PC-9 (cell line): ENCODE measurements around the gene PLA2G4C. TPM values are rescaled to one million over a fixed set of nuclear protein-coding genes. Genes with fewer than 3 reads are reported as not detected.

Source experiments
- BruUV-seq: library from RNA; stranded (reverse); fragments of 400-500 nt; replicated peaks from 2 replicates; lab custom pipeline; 2021; lab: Mats Ljungman, UMichigan
- CTCF ChIA-PET: fragments of 300-600 bp; sonication (Branson Sonifier 250); formaldehyde crosslinking; loops from one replicate; lab custom pipeline; 2022; ENCODE audit warnings: antibody characterized with exemption; lab: Charles Lee
- POLR2A ChIA-PET: fragments of 300-600 bp; sonication (Branson Sonifier 250); formaldehyde crosslinking; loops from one replicate; lab custom pipeline; 2022; ENCODE audit warnings: antibody characterized with exemption; ENCODE audit not compliant: unreplicated experiment; lab: Charles Lee
- DNase-seq, 2 experiments: peaks; one replicate each; pipeline versions ENCODE4 v3.0.0 to v3.0.0-alpha.2; 2015 to 2022; ENCODE audit warnings: mixed read lengths in 1 of 2
- H2AFZ ChIP-seq: fragments of 200-600 bp; sonication (generic); 2 replicates; pipeline ENCODE4 v1.8.1; 2017; ENCODE audit warnings: antibody characterized with exemption
- H3F3A ChIP-seq: fragments of 200-600 bp; sonication (generic); 2 replicates; pipeline ENCODE4 v1.8.1; 2017; ENCODE audit warnings: antibody characterized with exemption, mild to moderate bottlenecking, low read depth; ENCODE audit not compliant: insufficient read depth
- H3K27ac ChIP-seq: fragments of 200-600 bp; sonication (generic); 2 replicates; pipeline ENCODE4 v1.6.1; 2016; ENCODE audit warnings: mixed run types
- H3K27me3 ChIP-seq: fragments of 200-600 bp; sonication (generic); 2 replicates; pipeline ENCODE4 v1.6.1; 2016; ENCODE audit warnings: low read depth, mixed run types; ENCODE audit not compliant: insufficient read depth
- H3K36me3 ChIP-seq: fragments of 200-600 bp; sonication (generic); 2 replicates; pipeline ENCODE4 v1.6.1; 2016; ENCODE audit warnings: low read depth, mixed run types
- H3K4me1 ChIP-seq: fragments of 200-600 bp; sonication (generic); replicated peaks from 2 replicates; pipeline ENCODE4 v1.6.1; 2016; ENCODE audit warnings: mixed run types; ENCODE audit not compliant: insufficient read depth
- H3K4me2 ChIP-seq: fragments of 200-600 bp; sonication (generic); 2 replicates; pipeline ENCODE4 v1.6.1; 2017; ENCODE audit warnings: mixed run types
- H3K4me3 ChIP-seq: fragments of 200-600 bp; sonication (generic); 2 replicates; pipeline ENCODE4 v1.6.1; 2016; ENCODE audit warnings: mixed run types
- H3K79me2 ChIP-seq: fragments of 200-600 bp; sonication (generic); 2 replicates; pipeline ENCODE4 v1.6.1; 2017; ENCODE audit warnings: low read depth, mixed run types
- H3K9me2 ChIP-seq: fragments of 200-600 bp; sonication (generic); 2 replicates; pipeline ENCODE4 v1.8.1; 2017; ENCODE audit warnings: mild to moderate bottlenecking; ENCODE audit not compliant: insufficient read depth
- H3K9me3 ChIP-seq: fragments of 200-600 bp; sonication (generic); 2 replicates; pipeline ENCODE4 v1.8.1; 2016; ENCODE audit warnings: low read depth; ENCODE audit not compliant: insufficient read depth
- H4K20me1 ChIP-seq: fragments of 200-600 bp; sonication (generic); 2 replicates; pipeline ENCODE4 v1.8.1; 2017; ENCODE audit not compliant: insufficient read depth
- CTCF ChIP-seq: fragments of 200-600 bp; sonication (generic); conservative IDR thresholded peaks from 2 replicates; pipeline ENCODE4 v1.6.1; 2017; ENCODE audit warnings: mixed run types, antibody characterized with exemption, mild to moderate bottlenecking, moderate library complexity
- EZH2 ChIP-seq: fragments of 200-600 bp; sonication (generic); IDR thresholded peaks from 2 replicates; pipeline ENCODE4 v1.8.0; 2017; ENCODE audit warnings: antibody characterized with exemption, low read depth
- intact Hi-C: fragments of 100-400 bp; cut with micrococcal nuclease; formaldehyde crosslinking; loops from one replicate; pipeline ENCODE4 v1.10.0; 2022; ENCODE audit not compliant: unreplicated experiment
- total RNA-seq: library from RNA; stranded (reverse); gene quantifications from 2 replicates; pipeline ENCODE4 v1.2.3, GENCODE V29; 2021

Gene PLA2G4C
- total RNA-seq, 1 experiment from 2014 or later = not detected

- H3K27me3 ChIP-seq = peaks cover 88% of the 10 kb centered on the region
- DNase-seq = no peak
- no peaks in the 10 kb centered on the region for H3F3A ChIP-seq
- no peak overlapping the region for H3K4me2 ChIP-seq
- POLR2A ChIA-PET = no interaction called here
- no peak overlapping the region for H2AFZ ChIP-seq
- TF ChIP-seq CTCF = no peak
- TF ChIP-seq EZH2 = no peak
- H3K36me3 ChIP-seq = no peaks in the 10 kb centered on the region
- no peaks in the 10 kb centered on the region for H3K9me3 ChIP-seq
- H3K27ac ChIP-seq = no peak overlapping the region
- intact Hi-C loops = no loop called here
- H3K79me2 ChIP-seq = no peaks in the 10 kb centered on the region
- H3K4me1 ChIP-seq = no peaks in the 10 kb centered on the region
- H3K9me2 ChIP-seq = no peaks in the 10 kb centered on the region
- no TSS peak for BruUV-seq
- H3K4me3 ChIP-seq = no peak overlapping the region
- CTCF ChIA-PET = interaction anchor here (0.5 kb wide), 1 partner anchor 18 kb away, joined by 3 read pairs; no protein-coding TSS in a partner anchor
- H4K20me1 ChIP-seq = no peaks in the 10 kb centered on the region
Observed at GRCh38 chr19:48069435-48069834, 41.2 kb downstream of the PLA2G4C start.

- intact Hi-C loops = no loop called here
- H3K4me2 ChIP-seq = no peak overlapping the region
- no peaks in the 10 kb centered on the region for H3K9me3 ChIP-seq
- H3K4me1 ChIP-seq = no peaks in the 10 kb centered on the region
- no peak overlapping the region for H2AFZ ChIP-seq
- no peak for DNase-seq
- H3K4me3 ChIP-seq = no peak overlapping the region
- CTCF ChIA-PET = no interaction called here
- H3K27ac ChIP-seq = no peak overlapping the region
- no peaks in the 10 kb centered on the region for H3K9me2 ChIP-seq
- no peaks in the 10 kb centered on the region for H3F3A ChIP-seq
- no peaks in the 10 kb centered on the region for H3K36me3 ChIP-seq
- peaks cover 86% of the 10 kb centered on the region for H3K27me3 ChIP-seq
- TF ChIP-seq CTCF (no peak), EZH2 (no peak)
- no TSS peak for BruUV-seq
- no peaks in the 10 kb centered on the region for H3K79me2 ChIP-seq
- no peaks in the 10 kb centered on the region for H4K20me1 ChIP-seq
- POLR2A ChIA-PET = no interaction called here
Observed at GRCh38 chr19:48064509-48064908, 46.1 kb downstream of the PLA2G4C start.

GRCh38 chr19:48061401-48062344 is 48.9 kb downstream of the PLA2G4C start:
- Histone ChIP-seq H2AFZ (no peak overlapping the region), H3K9me2 (no peaks in the 10 kb centered on the region), H3K4me2 (no peak overlapping the region), H3K79me2 (no peaks in the 10 kb centered on the region), H3K4me3 (no peak overlapping the region), H3K27me3 (peaks cover 86% of the 10 kb centered on the region), H3K4me1 (no peaks in the 10 kb centered on the region), H3F3A (no peaks in the 10 kb centered on the region), H3K9me3 (no peaks in the 10 kb centered on the region), H4K20me1 (no peaks in the 10 kb centered on the region), H3K27ac (no peak overlapping the region), H3K36me3 (no peaks in the 10 kb centered on the region)
- POLR2A ChIA-PET = no interaction called here
- CTCF ChIA-PET = no interaction called here
- no peak for DNase-seq
- TF ChIP-seq CTCF (no peak), EZH2 (no peak)
- intact Hi-C loops = no loop called here
- no TSS peak for BruUV-seq
